GM19452 (cell line): ENCODE measurements around the gene CTSH.
A peak's percentile ranks its signal among the peaks of the same experiment; 100 is the strongest.
"Not testable (repeated sequence)": the region's sequence is repeated elsewhere in the genome, so short reads cannot be mapped to it uniquely, and the experiment has no call there.

Experiments used
- ATAC-seq: cut with Tn5 transposase; IDR thresholded peaks from one replicate; pipeline ENCODE4 v1.9.1; 2021; ENCODE audit not compliant: unreplicated experiment

Gene CTSH

GRCh38 chr15:78942741-78943140 lies 2.1 kb downstream of the CTSH start:
- no peak for ATAC-seq

- peak; percentile 73 for ATAC-seq
Measured at GRCh38 chr15:78938658-78939488, 6.0 kb downstream of the CTSH start.

GRCh38 chr15:78937132-78937739 lies 7.6 kb downstream of the CTSH start:
- ATAC-seq, result no peak

GRCh38 chr15:78934655-78935023 lies 10.2 kb downstream of the CTSH start:
- no peak for ATAC-seq

DNA sequence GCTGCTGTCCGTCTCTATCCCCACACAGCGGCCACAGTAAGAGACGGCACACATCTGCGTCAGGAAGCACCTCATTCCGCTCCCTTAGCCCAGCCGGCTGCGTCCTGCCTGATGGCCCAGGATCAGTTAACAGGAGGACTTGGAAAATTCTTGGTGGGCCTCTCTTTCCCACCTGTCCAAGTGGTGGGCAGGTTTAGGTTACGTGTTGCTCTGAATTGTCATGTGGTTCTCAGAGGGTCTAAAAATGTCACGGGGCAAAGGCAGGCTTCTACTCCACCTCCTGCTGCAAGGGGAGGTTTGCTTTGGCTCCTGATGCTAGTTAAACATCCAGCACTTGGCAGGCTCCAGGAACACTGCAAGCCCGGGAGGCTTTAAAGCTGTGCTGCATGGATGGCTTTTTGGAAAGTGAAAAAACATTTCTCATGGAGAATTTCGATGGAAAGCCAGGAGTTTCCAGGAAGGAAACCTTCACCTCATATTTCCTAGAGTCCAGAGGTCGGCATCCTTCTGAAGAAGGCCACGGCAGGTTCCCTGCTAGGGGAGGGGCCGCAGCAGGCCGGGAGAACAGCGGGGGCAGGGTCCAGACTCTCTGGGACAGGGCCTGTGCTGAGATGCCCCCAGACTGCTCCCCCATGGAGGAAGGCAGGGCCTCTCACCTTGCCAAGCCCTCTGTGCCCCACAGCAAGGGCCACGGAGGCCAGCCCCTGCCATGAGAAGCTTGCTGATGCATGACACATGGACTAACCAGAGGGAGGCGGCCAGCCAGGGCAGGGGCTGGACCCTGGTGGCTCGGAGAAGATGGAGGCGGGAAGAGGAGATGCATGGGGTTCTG lies 10.8 kb downstream of the CTSH start:
- no peak for ATAC-seq

DNA sequence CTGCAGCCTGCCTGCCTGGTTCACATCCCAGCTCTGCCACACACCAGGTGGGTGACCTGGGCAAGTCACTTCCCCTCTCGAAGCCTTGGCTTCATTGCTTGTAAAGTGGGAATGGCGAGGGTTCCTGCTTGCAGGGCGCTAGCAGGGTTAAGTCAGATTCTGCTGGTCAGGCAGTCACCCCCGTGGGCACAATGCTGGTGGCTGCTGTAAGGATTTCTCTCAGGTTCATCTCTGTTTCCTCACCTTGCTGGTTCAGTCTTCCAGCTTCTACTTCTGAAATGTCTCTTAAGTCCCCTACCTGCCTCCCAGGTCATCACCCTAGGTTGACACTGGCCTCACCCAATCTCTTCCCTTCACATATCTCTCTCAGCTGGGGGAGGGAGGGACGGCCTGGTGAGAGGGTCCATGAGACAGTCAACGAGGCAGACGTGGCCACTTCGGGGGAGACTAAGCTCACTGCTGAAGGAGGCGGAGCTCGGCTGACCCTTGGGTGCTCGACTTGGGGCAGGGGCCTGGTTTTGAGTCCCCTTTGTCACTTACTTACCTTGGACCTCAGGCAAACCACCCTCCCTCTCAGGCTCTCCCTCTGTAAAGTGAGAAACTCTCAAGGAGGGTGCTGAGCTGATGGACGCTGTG lies 11.5 kb downstream of the CTSH start:
- ATAC-seq, result no peak

GRCh38 chr15:78932258-78932808 lies 12.5 kb downstream of the CTSH start:
- no peak for ATAC-seq

GRCh38 chr15:78931439-78932257 lies 13.2 kb downstream of the CTSH start:
- no peak for ATAC-seq

DNA sequence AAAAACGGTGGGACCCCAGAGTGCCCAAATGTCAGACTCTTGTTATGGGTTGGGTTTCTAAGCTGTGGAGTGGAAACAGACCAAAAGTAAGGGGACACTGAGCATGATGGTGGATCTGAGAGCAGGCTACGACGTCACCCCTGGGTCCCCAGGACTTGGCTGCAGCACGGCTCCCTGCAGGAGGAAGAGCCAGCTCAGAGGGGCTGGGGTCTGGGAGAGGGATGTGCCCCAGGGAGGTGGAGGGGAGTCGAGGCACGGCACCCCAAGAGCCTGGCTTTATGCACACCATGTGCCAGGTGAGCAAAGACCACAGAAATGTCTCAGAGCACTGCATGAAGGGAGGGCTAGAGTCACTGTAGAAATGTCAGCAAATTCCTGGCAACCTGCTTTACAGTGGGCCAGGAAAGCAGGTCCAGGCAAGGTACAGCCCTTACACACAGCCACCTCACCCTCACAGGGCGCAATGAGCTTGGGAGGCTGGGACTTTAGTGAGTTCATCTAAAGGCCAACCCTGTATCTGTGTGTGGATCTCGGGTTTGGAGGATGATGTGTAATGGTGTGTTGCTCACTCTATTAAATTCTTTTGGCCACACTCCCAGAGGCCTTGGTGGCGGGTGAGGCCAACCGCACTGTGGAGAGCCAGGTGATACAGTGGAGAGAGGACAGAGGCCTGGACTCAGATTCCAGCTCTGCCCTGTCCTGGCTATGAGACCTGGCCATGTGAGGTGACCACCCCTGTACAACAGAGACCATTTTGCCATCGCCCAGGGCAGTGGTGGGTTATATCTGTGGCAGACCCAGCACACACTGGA lies 14.1 kb downstream of the CTSH start:
- ATAC-seq, result no peak

DNA sequence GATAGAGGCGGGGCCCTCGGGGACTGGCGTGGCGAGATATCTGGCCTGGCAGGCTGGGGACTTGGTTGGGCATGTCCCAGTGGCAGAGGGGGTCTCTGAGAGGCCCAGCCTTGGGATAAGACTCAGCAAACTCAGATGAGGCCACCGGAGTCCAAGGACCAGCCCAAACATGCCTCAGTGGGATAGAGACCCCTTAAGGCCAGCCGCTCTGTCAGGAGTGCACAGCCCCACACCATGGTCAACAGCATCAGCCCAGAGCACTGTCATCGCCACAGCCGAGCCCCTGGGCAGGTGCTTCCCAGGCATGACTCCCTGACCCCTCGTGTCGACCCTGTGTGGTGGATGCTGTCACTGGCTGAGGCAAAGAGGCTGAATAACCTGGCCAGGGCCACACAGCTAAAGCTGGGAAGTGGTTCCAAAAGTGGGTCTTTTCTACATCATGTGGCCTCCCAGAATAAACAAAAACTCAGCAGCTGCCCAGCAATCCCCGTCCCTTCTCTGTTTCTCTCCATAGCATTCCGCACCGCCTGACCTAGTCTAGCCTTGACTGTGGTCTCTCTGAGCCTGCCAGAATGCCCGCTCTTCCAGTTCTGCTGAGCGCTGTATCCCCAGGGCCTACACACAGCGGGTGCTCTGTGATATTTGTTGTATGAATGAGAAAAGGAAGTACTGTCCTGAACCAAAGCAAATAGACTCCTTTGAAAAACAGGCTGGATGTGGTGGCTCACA lies 15.1 kb downstream of the CTSH start:
- no peak for ATAC-seq

- ATAC-seq, result no peak
Measured at GRCh38 chr15:78928616-78929093, 16.2 kb downstream of the CTSH start.

- not testable (repeated sequence) for ATAC-seq
Measured at GRCh38 chr15:78928176-78928575, 16.7 kb downstream of the CTSH start.

GRCh38 chr15:78927077-78927790 lies 17.6 kb downstream of the CTSH start:
- ATAC-seq, result no peak

DNA sequence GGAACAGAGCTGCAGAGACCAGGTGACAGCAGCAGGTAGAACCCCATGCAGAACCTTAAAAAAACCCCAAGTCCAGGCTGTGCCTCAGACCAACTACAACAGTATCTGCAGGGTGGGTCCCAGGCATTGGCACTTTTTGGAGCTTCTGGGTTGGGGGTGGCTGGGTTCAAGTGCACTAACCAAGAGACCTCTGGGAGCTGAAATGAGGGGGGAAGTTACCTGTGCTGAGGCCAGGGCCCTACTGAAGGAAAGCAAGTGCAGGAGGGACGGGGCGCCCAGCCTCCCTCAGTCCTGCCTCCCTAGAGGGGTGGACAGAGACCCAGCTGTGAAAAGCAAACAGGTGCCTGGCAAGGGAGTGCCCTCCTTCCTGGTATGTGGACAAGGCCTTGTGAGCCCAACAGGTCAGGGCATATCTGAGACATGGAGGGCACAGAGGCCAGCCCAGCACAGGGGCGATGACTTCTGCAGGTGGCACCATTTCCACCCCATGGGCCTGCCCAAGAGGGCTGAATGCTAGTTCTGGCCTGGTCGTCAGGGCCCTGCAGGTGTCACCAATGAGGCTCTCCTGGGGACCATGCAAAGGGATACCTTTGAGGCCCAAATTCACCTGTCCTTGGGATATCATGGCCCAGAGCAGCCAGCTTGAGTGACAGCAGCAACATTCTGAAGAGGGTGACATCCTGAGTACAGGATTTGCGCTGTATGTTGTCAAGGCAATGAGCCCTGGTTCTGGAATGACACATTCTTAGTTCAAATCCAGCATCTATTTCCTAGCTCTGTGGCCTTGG lies 18.7 kb downstream of the CTSH start:
- no peak for ATAC-seq

DNA sequence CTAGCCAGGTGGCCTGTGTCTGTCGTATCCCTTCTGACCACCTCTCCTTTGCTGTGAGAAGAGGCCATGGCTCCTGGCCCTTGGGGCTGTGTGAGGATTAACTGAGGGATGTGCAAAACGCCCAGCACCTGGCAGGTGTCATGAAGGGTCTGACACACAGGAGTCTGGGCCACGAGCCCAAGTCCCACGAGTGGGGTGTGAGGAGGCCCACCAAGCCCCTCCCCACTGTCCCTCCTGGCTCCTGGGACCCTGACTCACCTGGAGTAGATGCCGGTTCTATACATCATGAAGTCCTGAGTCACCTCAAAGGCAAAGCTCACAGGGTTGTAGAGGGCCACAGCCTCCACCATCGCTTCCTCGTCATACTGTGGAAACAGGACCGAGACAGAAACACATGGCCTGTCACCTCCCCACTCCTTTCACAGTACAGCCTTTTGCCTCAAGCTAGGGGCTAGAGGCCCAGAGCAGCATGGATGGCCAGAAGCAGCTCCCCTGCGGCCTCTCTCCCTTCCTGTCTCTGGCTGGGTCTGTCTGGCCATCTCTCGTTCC lies 19.7 kb downstream of the CTSH start:
- ATAC-seq, result no peak

GRCh38 chr15:78923480-78924360 lies 21.1 kb downstream of the CTSH start:
- no peak for ATAC-seq
